AG09319 (cell line): ENCODE measurements around the gene PGAP1.

Experiments used
- DNase-seq: peaks from one replicate; pipeline ENCODE4 v3.0.0-alpha.2; 2010; ENCODE audit warnings: low read depth; ENCODE audit errors: extremely low read depth
- TF ChIP-seq, protein P1 (sequence below): IDR thresholded peaks from 2 replicates; pipeline ENCODE4 v1.5.1; 2011; ENCODE audit warnings: low read depth, mild to moderate bottlenecking, inconsistent platforms, low read length, moderate library complexity

The PGAP1 gene

DNA sequence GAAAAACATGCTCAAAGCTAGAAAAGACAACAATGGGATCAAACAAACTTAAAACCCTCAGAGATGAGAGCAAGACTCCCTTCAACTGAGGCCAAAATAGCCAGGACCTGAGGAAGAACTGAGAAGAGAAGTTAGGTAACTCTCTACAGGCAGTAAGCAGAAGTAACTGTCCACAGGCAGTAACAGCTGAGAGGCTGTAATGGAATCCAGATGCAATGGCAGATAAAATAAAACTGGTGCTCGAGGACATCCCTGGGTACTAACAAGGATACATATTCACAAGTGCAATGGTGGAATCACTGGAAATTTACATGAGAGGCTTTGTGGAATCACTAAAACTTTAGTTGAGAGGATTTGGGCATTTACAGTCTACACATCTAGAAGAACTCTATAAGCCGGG, 86.9 kb downstream of the PGAP1 start:
- DNase-seq = no peak
- TF ChIP-seq, protein P1, sequence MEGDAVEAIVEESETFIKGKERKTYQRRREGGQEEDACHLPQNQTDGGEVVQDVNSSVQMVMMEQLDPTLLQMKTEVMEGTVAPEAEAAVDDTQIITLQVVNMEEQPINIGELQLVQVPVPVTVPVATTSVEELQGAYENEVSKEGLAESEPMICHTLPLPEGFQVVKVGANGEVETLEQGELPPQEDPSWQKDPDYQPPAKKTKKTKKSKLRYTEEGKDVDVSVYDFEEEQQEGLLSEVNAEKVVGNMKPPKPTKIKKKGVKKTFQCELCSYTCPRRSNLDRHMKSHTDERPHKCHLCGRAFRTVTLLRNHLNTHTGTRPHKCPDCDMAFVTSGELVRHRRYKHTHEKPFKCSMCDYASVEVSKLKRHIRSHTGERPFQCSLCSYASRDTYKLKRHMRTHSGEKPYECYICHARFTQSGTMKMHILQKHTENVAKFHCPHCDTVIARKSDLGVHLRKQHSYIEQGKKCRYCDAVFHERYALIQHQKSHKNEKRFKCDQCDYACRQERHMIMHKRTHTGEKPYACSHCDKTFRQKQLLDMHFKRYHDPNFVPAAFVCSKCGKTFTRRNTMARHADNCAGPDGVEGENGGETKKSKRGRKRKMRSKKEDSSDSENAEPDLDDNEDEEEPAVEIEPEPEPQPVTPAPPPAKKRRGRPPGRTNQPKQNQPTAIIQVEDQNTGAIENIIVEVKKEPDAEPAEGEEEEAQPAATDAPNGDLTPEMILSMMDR = no peak

DNA sequence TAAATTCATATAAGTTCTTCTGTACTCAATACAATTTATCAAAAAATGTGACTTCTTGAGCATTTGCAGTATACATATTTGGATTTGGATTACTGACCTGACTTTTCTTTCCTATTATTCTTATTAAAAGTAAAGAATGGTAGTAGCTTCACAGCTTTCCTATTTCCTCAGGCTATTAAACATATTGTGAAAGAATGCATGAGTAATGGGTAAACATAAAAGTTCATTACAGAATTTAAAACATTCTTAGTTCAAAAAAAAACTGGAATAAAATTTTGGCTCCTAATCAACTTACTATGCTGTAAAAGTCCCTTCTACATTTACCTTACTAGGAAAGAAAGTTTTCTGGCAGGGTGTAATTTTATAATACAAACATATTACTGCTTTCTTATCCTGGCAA, 90.1 kb downstream of the PGAP1 start:
- no peak for DNase-seq
- TF ChIP-seq, protein P1 = no peak

DNA sequence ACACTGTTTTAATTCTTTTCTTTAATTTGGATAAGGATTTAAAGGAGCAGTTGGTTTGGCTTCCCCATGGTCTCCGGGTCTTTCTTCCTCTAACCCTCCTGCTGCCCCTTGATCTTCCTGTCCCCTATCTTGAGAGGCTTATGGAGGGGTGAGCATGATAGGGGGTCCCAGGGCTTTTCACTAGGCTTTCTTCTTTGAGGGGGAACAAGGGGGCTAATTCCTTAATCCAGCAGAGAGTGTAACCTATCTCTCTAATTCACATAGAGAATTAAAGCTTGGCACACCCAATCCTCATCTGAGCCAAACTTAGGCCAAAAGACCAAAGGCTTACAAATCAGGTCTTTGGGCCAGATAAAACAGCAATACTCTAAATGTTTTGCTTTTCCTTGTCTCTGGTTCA, 95.8 kb downstream of the PGAP1 start:
- TF ChIP-seq, protein P1 = no peak
- no peak for DNase-seq

DNA sequence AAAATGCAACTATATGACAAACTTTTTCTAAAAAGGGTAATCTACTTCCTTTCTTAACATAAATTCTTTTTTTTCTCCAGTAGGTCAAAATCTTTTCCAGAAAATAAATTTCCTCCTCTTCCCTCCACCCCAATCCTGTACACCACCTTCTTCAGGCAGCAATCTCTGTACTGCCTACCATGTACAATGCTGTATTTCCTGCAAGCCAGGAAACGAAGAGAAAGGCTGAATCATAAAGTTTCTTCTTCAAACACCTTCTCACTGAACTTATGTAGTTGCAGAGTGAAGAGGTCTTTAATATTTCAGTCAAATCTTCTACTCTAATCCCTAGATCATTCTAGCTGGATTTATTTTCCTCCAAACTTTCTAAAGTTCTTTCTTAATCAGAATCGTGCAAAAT, 99.2 kb downstream of the PGAP1 start:
- DNase-seq = no peak
- TF ChIP-seq, protein P1 = no peak

DNA sequence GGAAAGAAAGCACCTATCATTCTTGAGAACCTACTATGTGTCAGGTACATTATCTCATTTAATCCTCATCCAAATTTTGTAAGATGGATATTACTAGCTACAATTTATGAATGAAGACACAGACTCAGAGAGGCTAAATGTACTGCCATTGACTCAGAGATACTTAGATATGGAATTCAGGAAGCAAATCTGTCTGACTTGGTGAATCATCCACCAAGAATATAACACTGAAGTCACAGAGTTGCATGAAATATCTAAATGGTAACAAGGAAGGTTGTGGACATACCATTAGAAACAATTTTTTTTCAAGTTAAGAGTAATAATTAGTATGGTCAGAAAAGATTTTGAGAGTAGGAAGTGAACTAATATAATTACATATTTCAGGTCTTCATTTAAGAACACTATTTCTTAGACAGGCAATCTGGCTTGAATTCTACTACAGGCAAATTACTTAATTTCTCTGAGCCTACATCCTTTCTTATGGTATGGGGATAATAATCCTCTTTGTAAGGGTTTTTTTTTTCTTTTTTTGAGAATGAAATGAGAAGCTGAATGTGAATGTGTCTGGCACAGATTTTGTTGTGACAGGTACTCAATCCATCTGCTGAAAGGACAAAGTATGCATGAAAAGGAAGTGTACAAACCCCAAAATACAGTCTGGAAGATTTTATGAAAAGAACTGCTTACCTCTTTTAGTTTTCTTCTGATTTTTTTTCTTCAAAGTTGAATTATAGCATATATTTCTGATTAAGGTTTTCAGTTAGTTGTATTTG, 102.6 kb downstream of the PGAP1 start:
- TF ChIP-seq, protein P1 = no peak
- DNase-seq = no peak

DNA sequence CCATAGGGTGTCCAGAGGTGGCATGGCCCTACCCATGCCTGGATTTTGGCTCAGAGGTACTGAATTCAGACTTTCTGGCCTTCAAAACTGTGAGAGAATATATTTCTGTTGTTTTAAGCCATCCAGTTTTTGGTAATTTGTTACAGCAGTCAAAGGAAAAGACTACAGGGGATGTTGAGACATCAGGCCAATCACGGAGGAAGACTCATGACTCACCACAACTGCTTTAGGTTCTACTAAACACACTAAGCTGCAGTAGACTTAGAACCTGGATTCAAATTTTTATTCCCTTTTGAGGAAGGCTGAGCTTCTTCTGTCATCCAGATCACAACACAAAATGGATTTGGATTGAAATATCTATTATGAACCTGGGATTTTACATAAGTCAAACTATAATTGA, 105.3 kb downstream of the PGAP1 start:
- DNase-seq = no peak
- TF ChIP-seq, protein P1 = no peak

DNA sequence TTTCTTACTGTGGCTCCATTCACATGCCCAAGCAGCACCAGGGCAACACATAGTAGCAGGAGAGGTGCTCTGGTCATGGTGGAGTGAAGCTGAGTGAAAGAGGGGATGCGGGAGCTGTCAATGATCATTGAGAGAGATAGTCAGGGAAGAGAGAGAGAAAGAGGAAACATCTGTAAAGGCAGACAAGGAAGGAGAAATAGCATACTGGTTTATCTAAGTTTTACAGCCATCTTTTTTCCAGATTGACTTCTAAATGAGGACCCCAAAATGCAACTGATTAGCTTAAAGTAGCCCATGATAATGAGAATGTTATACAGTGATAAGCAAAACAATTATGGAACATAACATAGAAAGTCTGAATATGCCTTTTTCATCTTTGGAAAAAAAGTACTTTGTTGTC, 117.2 kb downstream of the PGAP1 start, which contains the start of gene C2orf66:
Gene C2orf66 (minus strand): TSS at position 96 of the 400 bp plus-strand sequence. CDS start 19 bp downstream, at position 77.
- TF ChIP-seq, protein P1 = no peak
- no peak for DNase-seq
